Neural progenitor cell (in vitro differentiated cells): Measurements from ENCODE around the gene PDZK1IP1.
A peak's percentile ranks its signal among the peaks of the same experiment; 100 is the strongest.

Experiments
- CTCF ChIP-seq: fragments of 200-600 bp; sonication (generic); IDR thresholded peaks from 2 replicates; pipeline ENCODE4 v1.5.1; 2017; ENCODE audit warnings: antibody characterized with exemption, mild to moderate bottlenecking
- EZH2 ChIP-seq: fragments of 200-600 bp; sonication (generic); IDR thresholded peaks from 2 replicates; pipeline ENCODE4 v1.6.1; 2017; ENCODE audit warnings: antibody characterized with exemption, mild to moderate bottlenecking, moderate library complexity

- TF ChIP-seq CTCF (no peak), EZH2 (peak; percentile 94)
These were observed 41.0 kb upstream of the PDZK1IP1 start for GRCh38 chr1:47230692-47231300.
